KMS-11 (cell line): ENCODE measurements around the gene DMD.

Experiments used
- H2AFZ ChIP-seq: fragments of 200-600 bp; sonication (generic); 2 replicates; pipeline ENCODE4 v1.6.1; 2016; ENCODE audit warnings: antibody characterized with exemption, mixed run types, low read depth
- H3K27ac ChIP-seq: fragments of 200-600 bp; sonication (generic); 2 replicates; pipeline ENCODE4 v1.6.1; 2016; ENCODE audit warnings: mild to moderate bottlenecking, mixed run types
- H3K27me3 ChIP-seq: fragments of 200-600 bp; sonication (generic); 2 replicates; pipeline ENCODE4 v1.6.1; 2017; ENCODE audit warnings: mild to moderate bottlenecking, low read depth, mixed run types, moderate library complexity; ENCODE audit not compliant: insufficient read depth
- H3K36me3 ChIP-seq: fragments of 200-600 bp; sonication (generic); 2 replicates; pipeline ENCODE4 v1.6.1; 2017; ENCODE audit warnings: mild to moderate bottlenecking, mixed run types; ENCODE audit not compliant: insufficient read depth
- H3K4me1 ChIP-seq: fragments of 200-600 bp; sonication (generic); 2 replicates; pipeline ENCODE4 v1.6.1; 2016; ENCODE audit warnings: mild to moderate bottlenecking, low read depth, mixed run types; ENCODE audit not compliant: poor library complexity, severe bottlenecking
- H3K4me2 ChIP-seq: fragments of 200-600 bp; sonication (generic); 2 replicates; pipeline ENCODE4 v1.7.0; 2016; ENCODE audit warnings: mild to moderate bottlenecking, mixed run types
- H3K4me3 ChIP-seq: fragments of 200-600 bp; sonication (generic); IDR thresholded peaks from 2 replicates; pipeline ENCODE4 v1.6.1; 2017; ENCODE audit warnings: low read depth, low read length, mixed read lengths; ENCODE audit not compliant: insufficient read depth
- H3K79me2 ChIP-seq: fragments of 200-600 bp; sonication (generic); 2 replicates; pipeline ENCODE4 v1.6.1; 2016; ENCODE audit warnings: low read depth, mixed run types; ENCODE audit not compliant: insufficient read depth
- H3K9ac ChIP-seq: fragments of 200-600 bp; sonication (generic); 2 replicates; pipeline ENCODE4 v1.6.1; 2016; ENCODE audit warnings: mild to moderate bottlenecking, mixed run types
- H4K20me1 ChIP-seq: fragments of 200-600 bp; sonication (generic); 2 replicates; pipeline ENCODE4 v1.6.1; 2016; ENCODE audit warnings: mild to moderate bottlenecking, mixed run types; ENCODE audit not compliant: insufficient read depth
- CTCF ChIP-seq: fragments of 200-600 bp; sonication (generic); conservative IDR thresholded peaks from 2 replicates; pipeline ENCODE4 v1.6.1; 2017; ENCODE audit warnings: low read depth, mild to moderate bottlenecking, antibody characterized with exemption, low read length, moderate library complexity, mixed read lengths

The DMD gene

GRCh38 chrX:31800219-31800618 lies 1411.1 kb downstream of the DMD start:
- Histone ChIP-seq H3K36me3 (no peaks in the 10 kb centered on the region), H2AFZ (no peak overlapping the region)

GRCh38 chrX:31796624-31797023 lies 1414.7 kb downstream of the DMD start:
- H3K4me1 ChIP-seq, result no peaks in the 10 kb centered on the region
- no peak overlapping the region for H3K4me2 ChIP-seq
- H3K79me2 ChIP-seq, result no peaks in the 10 kb centered on the region
- no peaks in the 10 kb centered on the region for H4K20me1 ChIP-seq
- no peaks in the 10 kb centered on the region for H3K36me3 ChIP-seq
- no peak overlapping the region for H3K4me3 ChIP-seq
- no peak overlapping the region for H3K27ac ChIP-seq
- H3K9ac ChIP-seq, result no peak overlapping the region
- no peak overlapping the region for H2AFZ ChIP-seq
- no peak for TF ChIP-seq CTCF
- no peaks in the 10 kb centered on the region for H3K27me3 ChIP-seq

More at GRCh38 chrX:31800219-31800618, 1411.1 kb downstream of the DMD start:
- Histone ChIP-seq H3K27me3 (no peaks in the 10 kb centered on the region), H3K4me1 (no peaks in the 10 kb centered on the region), H3K27ac (no peak overlapping the region), H4K20me1 (no peaks in the 10 kb centered on the region), H3K79me2 (no peaks in the 10 kb centered on the region), H3K4me2 (no peak overlapping the region), H3K9ac (no peak overlapping the region), H3K4me3 (no peak overlapping the region)
- TF ChIP-seq CTCF, result no peak

- Histone ChIP-seq H2AFZ (no peak overlapping the region), H3K4me1 (no peaks in the 10 kb centered on the region), H3K9ac (no peak overlapping the region), H3K4me2 (no peak overlapping the region), H3K36me3 (no peaks in the 10 kb centered on the region), H3K27ac (no peak overlapping the region), H3K4me3 (no peak overlapping the region), H3K79me2 (no peaks in the 10 kb centered on the region), H3K27me3 (no peaks in the 10 kb centered on the region), H4K20me1 (no peaks in the 10 kb centered on the region)
- TF ChIP-seq CTCF, result no peak
Observed at GRCh38 chrX:31747411-31747810, 1463.9 kb downstream of the DMD start.

- H3K4me1 ChIP-seq, result no peaks in the 10 kb centered on the region
- no peak overlapping the region for H3K4me2 ChIP-seq
- no peak overlapping the region for H3K4me3 ChIP-seq
- no peak overlapping the region for H2AFZ ChIP-seq
- H3K27ac ChIP-seq, result no peak overlapping the region
- no peak overlapping the region for H3K9ac ChIP-seq
- H3K36me3 ChIP-seq, result no peaks in the 10 kb centered on the region
- no peaks in the 10 kb centered on the region for H4K20me1 ChIP-seq
- H3K79me2 ChIP-seq, result no peaks in the 10 kb centered on the region
- no peak for TF ChIP-seq CTCF
- H3K27me3 ChIP-seq, result no peaks in the 10 kb centered on the region
Observed at GRCh38 chrX:31743004-31743403, 1468.3 kb downstream of the DMD start.
